ENCODE measurements around the gene CMIP. TPM values are rescaled to one million over a fixed set of nuclear protein-coding genes. Genes with fewer than 3 reads are reported as not detected.

CMIP gene
- polyA plus RNA-seq, 1 donor from 2014 or later, result 15.1 TPM

DNA sequence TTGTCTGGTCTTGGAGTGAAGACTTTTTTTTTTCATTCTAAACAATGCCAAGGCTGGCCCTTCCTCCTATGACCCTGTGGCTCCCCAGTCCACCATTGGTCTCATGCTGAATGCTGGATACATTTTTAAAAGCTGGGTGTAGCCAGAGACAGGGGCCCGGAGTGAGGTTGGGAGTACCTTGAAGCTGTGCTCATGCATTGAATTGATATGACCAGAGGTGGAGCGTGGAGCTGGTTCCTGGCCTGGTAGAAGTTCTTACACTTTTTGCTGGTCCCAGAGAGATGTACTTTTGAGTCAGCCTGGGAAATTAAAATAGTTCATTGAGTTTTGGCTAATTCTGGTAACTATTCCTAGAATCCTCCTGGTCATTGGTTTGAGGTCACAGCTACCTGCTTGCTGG lies 83.6 kb downstream of the CMIP start:
- H4K20me1 ChIP-seq (ENCODE audit: insufficient read depth), result no peaks in the 10 kb centered on the region
- TF ChIP-seq RAD21 (conservative IDR thresholded peaks at IDR 0.05) (no peak), EP300 (conservative IDR thresholded peaks at IDR 0.05; ENCODE audit: poor library complexity, severe bottlenecking) (no peak), TAF1 (IDR thresholded peaks at IDR 0.05; ENCODE audit: low read depth) (no peak), MXI1 (conservative IDR thresholded peaks at IDR 0.05; ENCODE audit: poor library complexity, severe bottlenecking) (no peak), EZH2 (IDR thresholded peaks at IDR 0.05; ENCODE audit: borderline replicate concordance, insufficient read depth, low read length, poor library complexity, severe bottlenecking) (no peak), SMC3 (conservative IDR thresholded peaks at IDR 0.05; ENCODE audit: poor library complexity) (no peak), POLR2AphosphoS5 (IDR thresholded peaks at IDR 0.05) (no peak)
- TF ChIP-seq, protein P1, sequence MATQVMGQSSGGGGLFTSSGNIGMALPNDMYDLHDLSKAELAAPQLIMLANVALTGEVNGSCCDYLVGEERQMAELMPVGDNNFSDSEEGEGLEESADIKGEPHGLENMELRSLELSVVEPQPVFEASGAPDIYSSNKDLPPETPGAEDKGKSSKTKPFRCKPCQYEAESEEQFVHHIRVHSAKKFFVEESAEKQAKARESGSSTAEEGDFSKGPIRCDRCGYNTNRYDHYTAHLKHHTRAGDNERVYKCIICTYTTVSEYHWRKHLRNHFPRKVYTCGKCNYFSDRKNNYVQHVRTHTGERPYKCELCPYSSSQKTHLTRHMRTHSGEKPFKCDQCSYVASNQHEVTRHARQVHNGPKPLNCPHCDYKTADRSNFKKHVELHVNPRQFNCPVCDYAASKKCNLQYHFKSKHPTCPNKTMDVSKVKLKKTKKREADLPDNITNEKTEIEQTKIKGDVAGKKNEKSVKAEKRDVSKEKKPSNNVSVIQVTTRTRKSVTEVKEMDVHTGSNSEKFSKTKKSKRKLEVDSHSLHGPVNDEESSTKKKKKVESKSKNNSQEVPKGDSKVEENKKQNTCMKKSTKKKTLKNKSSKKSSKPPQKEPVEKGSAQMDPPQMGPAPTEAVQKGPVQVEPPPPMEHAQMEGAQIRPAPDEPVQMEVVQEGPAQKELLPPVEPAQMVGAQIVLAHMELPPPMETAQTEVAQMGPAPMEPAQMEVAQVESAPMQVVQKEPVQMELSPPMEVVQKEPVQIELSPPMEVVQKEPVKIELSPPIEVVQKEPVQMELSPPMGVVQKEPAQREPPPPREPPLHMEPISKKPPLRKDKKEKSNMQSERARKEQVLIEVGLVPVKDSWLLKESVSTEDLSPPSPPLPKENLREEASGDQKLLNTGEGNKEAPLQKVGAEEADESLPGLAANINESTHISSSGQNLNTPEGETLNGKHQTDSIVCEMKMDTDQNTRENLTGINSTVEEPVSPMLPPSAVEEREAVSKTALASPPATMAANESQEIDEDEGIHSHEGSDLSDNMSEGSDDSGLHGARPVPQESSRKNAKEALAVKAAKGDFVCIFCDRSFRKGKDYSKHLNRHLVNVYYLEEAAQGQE (IDR thresholded peaks at IDR 0.05; ENCODE audit: borderline replicate concordance), result no peak
- TF ChIP-seq, protein P2, sequence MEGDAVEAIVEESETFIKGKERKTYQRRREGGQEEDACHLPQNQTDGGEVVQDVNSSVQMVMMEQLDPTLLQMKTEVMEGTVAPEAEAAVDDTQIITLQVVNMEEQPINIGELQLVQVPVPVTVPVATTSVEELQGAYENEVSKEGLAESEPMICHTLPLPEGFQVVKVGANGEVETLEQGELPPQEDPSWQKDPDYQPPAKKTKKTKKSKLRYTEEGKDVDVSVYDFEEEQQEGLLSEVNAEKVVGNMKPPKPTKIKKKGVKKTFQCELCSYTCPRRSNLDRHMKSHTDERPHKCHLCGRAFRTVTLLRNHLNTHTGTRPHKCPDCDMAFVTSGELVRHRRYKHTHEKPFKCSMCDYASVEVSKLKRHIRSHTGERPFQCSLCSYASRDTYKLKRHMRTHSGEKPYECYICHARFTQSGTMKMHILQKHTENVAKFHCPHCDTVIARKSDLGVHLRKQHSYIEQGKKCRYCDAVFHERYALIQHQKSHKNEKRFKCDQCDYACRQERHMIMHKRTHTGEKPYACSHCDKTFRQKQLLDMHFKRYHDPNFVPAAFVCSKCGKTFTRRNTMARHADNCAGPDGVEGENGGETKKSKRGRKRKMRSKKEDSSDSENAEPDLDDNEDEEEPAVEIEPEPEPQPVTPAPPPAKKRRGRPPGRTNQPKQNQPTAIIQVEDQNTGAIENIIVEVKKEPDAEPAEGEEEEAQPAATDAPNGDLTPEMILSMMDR (IDR thresholded peaks at IDR 0.05; ENCODE audit: poor library complexity, severe bottlenecking), result no peak

DNA sequence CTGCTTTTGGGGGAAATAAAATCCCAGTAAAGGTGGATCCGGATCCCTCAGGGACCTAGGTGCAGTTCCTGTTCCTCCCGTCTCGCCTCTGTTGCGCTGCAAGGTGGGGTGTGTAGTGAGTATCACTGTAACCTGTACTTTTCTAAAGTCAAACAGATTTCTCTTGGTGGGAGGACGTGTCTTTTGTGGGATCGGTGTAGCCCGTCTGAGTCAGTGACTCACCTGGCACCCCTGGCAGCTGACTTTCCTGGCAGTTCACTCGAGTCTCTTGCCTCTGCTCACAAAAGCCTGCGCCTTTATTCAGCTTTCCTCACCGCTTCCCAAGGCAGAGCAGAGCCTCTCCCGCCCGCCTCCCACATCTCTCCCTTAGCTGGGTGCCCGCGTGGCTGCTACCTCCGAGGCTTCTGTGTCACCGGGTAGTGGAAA lies 85.7 kb downstream of the CMIP start:
- H3K27ac ChIP-seq (ENCODE audit: low read length), result no peak overlapping the region
- peaks cover 73% of the 10 kb centered on the region for H3K79me2 ChIP-seq (replicated peaks; ENCODE audit: insufficient read depth, low read length)
- TF ChIP-seq MXI1 (conservative IDR thresholded peaks at IDR 0.05; ENCODE audit: poor library complexity, severe bottlenecking) (no peak), TAF1 (IDR thresholded peaks at IDR 0.05; ENCODE audit: low read depth) (no peak), POLR2AphosphoS5 (IDR thresholded peaks at IDR 0.05) (no peak), SMC3 (conservative IDR thresholded peaks at IDR 0.05; ENCODE audit: poor library complexity) (no peak), RAD21 (conservative IDR thresholded peaks at IDR 0.05) (no peak), EZH2 (IDR thresholded peaks at IDR 0.05; ENCODE audit: borderline replicate concordance, insufficient read depth, low read length, poor library complexity, severe bottlenecking) (no peak), EP300 (conservative IDR thresholded peaks at IDR 0.05; ENCODE audit: poor library complexity, severe bottlenecking) (no peak)
- TF ChIP-seq, protein P2 (IDR thresholded peaks at IDR 0.05; ENCODE audit: poor library complexity, severe bottlenecking), result no peak
- TF ChIP-seq, protein P1 (IDR thresholded peaks at IDR 0.05; ENCODE audit: borderline replicate concordance), result no peak
- no peaks in the 10 kb centered on the region for H3K9me2 ChIP-seq (ENCODE audit: insufficient read depth, low read length)
- no peaks in the 10 kb centered on the region for H3K27me3 ChIP-seq (ENCODE audit: insufficient read depth, low read depth, low read length)
- no peak overlapping the region for H2AFZ ChIP-seq (ENCODE audit: low read depth, low read length)
- H3F3A ChIP-seq (ENCODE audit: insufficient read depth, low read length, poor library complexity, severe bottlenecking), result no peaks in the 10 kb centered on the region
- H3K9me3 ChIP-seq (ENCODE audit: low read length), result peaks cover 9% of the 10 kb centered on the region
- H3K36me3 ChIP-seq (ENCODE audit: insufficient read depth, low read length), result no peaks in the 10 kb centered on the region
- peaks cover 3% of the 10 kb centered on the region for H4K20me1 ChIP-seq (ENCODE audit: insufficient read depth)
- no peak overlapping the region for H3K9ac ChIP-seq (ENCODE audit: low read length)
- no peak overlapping the region for H3K4me3 ChIP-seq (ENCODE audit: low read length)
- no peak overlapping the region for H3K4me2 ChIP-seq (ENCODE audit: low read length)

More for the DNA sequence above, 83.6 kb downstream of the CMIP start:
- no peak overlapping the region for H3K27ac ChIP-seq (ENCODE audit: low read length)
- no peak overlapping the region for H3K4me3 ChIP-seq (ENCODE audit: low read length)
- H3F3A ChIP-seq (ENCODE audit: insufficient read depth, low read length, poor library complexity, severe bottlenecking), result no peaks in the 10 kb centered on the region
- no peak overlapping the region for H3K4me2 ChIP-seq (ENCODE audit: low read length)
- no peaks in the 10 kb centered on the region for H3K27me3 ChIP-seq (ENCODE audit: insufficient read depth, low read depth, low read length)
- no peak overlapping the region for H3K9ac ChIP-seq (ENCODE audit: low read length)
- H3K36me3 ChIP-seq (ENCODE audit: insufficient read depth, low read length), result no peaks in the 10 kb centered on the region
- no peaks in the 10 kb centered on the region for H3K9me2 ChIP-seq (ENCODE audit: insufficient read depth, low read length)
- H2AFZ ChIP-seq (ENCODE audit: low read depth, low read length), result no peak overlapping the region
- H3K79me2 ChIP-seq (replicated peaks; ENCODE audit: insufficient read depth, low read length), result peaks cover 81% of the 10 kb centered on the region
- peaks cover 9% of the 10 kb centered on the region for H3K9me3 ChIP-seq (ENCODE audit: low read length)
